ENCODE results near the gene SERPINB3. TPM values are rescaled to one million over a fixed set of nuclear protein-coding genes. Genes with fewer than 3 reads are reported as not detected.

Gene SERPINB3
- total RNA-seq, 4 donors from 2014 or later, result not detected

GRCh38 chr18:63697097-63697660 is 35.5 kb upstream of the SERPINB3 start:
- ATAC-seq (ENCODE audit: low FRiP score) (no peak), DNase-seq (ENCODE audit: low spot score) (no peak)
- no peak for TF ChIP-seq CTCF (IDR thresholded peaks at IDR 0.05)

DNA sequence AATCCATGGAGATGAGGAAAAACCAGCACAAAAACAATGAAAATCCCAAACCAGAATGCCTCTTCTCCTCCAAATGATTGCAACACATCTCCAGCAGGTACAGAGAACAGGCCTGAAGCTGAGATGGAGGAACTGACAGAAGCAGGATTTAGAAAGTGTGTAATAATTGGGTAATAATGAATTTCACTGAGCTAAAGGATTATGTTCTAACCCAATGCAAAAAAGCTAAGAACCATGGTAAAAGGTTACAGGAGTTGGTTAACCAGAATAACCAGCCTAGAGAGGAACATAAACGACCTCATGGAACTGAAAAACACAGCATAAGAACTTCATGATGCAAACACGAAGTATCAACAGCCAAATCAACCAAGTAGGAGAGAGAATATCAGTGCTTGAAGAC is 27.4 kb upstream of the SERPINB3 start:
- TF ChIP-seq CTCF (IDR thresholded peaks at IDR 0.05), result no peak
- no peak for DNase-seq (ENCODE audit: low spot score)
- no peak for ATAC-seq (ENCODE audit: low FRiP score)

DNA sequence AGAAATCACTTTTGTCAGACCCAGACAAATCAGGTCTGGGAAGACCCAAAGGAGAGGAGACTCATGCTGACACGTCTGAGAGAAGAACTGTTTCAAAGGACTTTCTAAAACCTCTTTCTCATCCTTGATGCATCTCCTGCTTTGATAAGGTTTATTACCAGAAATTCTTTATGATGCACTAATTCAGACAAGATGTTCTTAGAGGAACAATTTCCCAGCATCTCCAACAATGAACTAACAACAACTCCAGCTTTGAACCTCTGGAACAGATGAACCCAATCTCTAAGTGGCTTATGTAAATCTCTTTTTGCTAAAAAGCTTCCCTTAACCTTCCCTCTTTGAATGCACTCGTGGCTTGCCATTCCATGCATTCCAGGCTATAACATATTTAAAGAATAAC is 25.2 kb upstream of the SERPINB3 start:
- no peak for TF ChIP-seq CTCF (IDR thresholded peaks at IDR 0.05)
- ATAC-seq (ENCODE audit: low FRiP score) (no peak), DNase-seq (ENCODE audit: low spot score) (no peak)

GRCh38 chr18:63684718-63685117 is 23.0 kb upstream of the SERPINB3 start:
- no peak for TF ChIP-seq CTCF (IDR thresholded peaks at IDR 0.05)
- ATAC-seq (ENCODE audit: low FRiP score) (no peak), DNase-seq (ENCODE audit: low spot score) (no peak)

GRCh38 chr18:63683890-63684289 is 22.2 kb upstream of the SERPINB3 start:
- no peak for TF ChIP-seq CTCF (IDR thresholded peaks at IDR 0.05)
- DNase-seq (ENCODE audit: low spot score) (no peak), ATAC-seq (ENCODE audit: low FRiP score) (no peak)

- ATAC-seq (ENCODE audit: low FRiP score), result peak; percentile 71
- DNase-seq (ENCODE audit: low spot score), result no peak
- TF ChIP-seq CTCF (IDR thresholded peaks at IDR 0.05), result no peak
These were observed 21.5 kb upstream of the SERPINB3 start for GRCh38 chr18:63683152-63683551.

DNA sequence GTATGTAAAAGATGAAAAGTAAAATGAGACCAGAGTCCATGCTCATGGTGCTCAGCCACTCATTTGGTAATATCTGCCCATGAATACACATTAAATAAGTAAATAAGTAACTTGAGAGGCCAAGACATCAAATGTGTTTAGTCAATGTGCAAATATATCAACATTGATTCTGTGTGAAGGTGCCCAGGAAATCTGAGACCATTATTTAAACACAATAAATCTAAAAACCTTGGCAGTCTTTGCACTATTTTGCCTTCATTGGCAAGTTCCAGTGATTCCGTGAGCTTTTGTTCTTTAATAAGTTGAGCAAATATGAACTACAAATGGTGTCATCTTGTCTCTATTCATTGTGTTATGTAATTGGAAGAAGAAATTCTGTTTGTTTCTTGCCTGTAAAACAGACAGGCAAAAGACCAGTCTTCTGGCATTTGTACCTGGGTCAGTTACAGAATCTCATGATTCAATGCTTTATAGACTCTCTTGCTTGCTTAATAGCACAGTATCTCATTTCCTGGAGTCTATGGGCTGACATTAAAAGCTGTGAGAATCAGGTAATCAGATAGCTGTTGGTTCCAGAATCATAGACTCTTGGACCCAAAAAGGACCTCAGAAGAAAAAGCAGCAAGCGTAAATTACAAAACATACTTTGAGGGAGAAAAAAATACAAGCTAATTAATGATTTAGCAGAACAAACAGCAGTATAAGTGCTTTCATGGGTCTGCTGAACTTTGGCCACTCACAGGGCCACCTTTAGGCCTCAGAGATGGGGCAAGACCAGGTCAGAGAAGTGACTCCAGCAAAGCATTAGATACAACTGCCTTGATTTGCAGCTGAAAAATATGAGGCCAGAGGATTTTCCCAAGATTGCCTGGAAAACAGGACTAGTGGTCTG is 20.0 kb upstream of the SERPINB3 start:
- no peak for TF ChIP-seq CTCF (IDR thresholded peaks at IDR 0.05)
- no peak for DNase-seq (ENCODE audit: low spot score)
- no peak for ATAC-seq (ENCODE audit: low FRiP score)
